ENCODE measurements around the gene SERINC5.

SERINC5 gene

DNA sequence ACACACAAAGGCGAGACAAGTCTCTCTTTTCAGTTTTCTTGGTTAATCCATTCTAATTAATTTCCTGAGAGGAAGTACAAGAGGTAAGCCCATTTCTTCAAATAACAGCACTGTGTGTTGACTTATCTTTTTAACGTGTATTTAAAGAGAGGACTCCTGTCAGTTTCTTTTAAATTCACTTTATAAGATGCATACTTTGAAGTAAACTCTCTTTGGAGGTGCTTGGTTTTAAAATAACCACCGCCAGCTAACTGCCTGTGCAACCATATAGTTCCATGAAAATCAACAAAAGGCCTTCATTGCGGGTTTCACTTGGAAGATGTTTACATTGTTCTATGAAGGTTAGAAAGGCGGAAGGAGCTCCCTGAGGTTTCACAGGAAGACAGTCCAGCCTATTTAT, 13.1 kb upstream of the SERINC5 start:
- no peak for TF ChIP-seq OSR1 (CRISPR knock-in tag; IDR thresholded peaks at IDR 0.05)
- no peak for TF ChIP-seq ARNTL (CRISPR knock-in tag; IDR thresholded peaks at IDR 0.05; ENCODE audit: borderline replicate concordance, low read depth)
- TF ChIP-seq ZFP30 (CRISPR knock-in tag; IDR thresholded peaks at IDR 0.05) = no peak
- no peak for TF ChIP-seq SNAI2 (CRISPR knock-in tag; IDR thresholded peaks at IDR 0.05)
- no peak for ATAC-seq

DNA sequence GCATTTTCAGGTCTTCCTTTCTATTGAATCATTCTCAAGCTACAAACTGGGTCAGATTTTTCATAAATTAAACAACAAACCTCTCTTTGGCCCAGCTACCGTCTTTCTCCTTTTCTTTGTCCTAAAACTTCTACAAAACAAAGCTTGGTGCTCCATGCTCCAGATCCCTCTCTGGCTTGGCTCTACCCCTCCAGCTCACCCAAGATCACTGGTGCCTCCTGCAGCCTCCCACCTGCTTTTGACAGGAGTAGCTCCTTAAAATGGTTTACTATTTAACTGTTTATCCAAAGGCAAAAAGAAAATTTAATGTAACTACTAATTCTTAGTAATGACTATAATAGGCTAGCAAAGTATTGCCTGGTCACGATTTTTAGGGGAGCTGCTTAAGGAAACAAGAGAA, 10.7 kb upstream of the SERINC5 start:
- no peak for ATAC-seq

DNA sequence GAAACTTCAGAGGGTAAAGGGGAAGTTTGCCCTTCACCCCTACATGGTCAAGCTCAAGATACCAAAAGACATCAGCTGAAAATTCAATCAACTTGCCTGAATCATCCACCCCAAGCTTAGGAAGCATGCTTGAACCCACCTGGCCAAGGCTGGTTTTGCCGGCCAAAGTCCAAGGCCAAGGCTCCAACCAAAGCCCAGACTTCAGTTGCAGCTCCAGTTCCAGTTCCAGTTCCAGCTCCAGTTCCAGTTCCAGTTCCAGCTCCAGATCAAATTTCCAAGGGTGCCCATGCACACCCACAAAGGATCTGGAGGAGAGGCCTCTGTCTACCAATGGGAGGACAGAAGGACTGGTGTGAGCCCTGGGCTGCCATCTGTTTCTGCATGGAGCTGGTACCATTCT, 4.6 kb upstream of the SERINC5 start:
- ATAC-seq = no peak
- TF ChIP-seq ZFP30 (CRISPR knock-in tag; IDR thresholded peaks at IDR 0.05) (no peak), ZFP3 (CRISPR knock-in tag; IDR thresholded peaks at IDR 0.05) (no peak), SNAI2 (CRISPR knock-in tag; IDR thresholded peaks at IDR 0.05) (no peak), OSR1 (CRISPR knock-in tag; IDR thresholded peaks at IDR 0.05) (no peak), TOX (CRISPR knock-in tag; IDR thresholded peaks at IDR 0.05; ENCODE audit: borderline replicate concordance) (no peak), ISL1 (CRISPR knock-in tag; IDR thresholded peaks at IDR 0.05) (no peak), ZNF8 (CRISPR knock-in tag; IDR thresholded peaks at IDR 0.05) (no peak), TCF4 (CRISPR knock-in tag; IDR thresholded peaks at IDR 0.05; ENCODE audit: borderline replicate concordance) (no peak), PPARA (CRISPR knock-in tag; IDR thresholded peaks at IDR 0.05; ENCODE audit: borderline replicate concordance) (no peak), ESRRG (CRISPR knock-in tag; IDR thresholded peaks at IDR 0.05) (no peak), ZNF565 (CRISPR knock-in tag; conservative IDR thresholded peaks at IDR 0.05; ENCODE audit: low read depth) (no peak)
- TF ChIP-seq, protein P1, sequence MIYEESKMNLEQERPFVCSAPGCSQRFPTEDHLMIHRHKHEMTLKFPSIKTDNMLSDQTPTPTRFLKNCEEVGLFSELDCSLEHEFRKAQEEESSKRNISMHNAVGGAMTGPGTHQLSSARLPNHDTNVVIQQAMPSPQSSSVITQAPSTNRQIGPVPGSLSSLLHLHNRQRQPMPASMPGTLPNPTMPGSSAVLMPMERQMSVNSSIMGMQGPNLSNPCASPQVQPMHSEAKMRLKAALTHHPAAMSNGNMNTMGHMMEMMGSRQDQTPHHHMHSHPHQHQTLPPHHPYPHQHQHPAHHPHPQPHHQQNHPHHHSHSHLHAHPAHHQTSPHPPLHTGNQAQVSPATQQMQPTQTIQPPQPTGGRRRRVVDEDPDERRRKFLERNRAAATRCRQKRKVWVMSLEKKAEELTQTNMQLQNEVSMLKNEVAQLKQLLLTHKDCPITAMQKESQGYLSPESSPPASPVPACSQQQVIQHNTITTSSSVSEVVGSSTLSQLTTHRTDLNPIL (CRISPR knock-in tag; IDR thresholded peaks at IDR 0.05; ENCODE audit: low read depth) = no peak
- TF ChIP-seq, protein P2, sequence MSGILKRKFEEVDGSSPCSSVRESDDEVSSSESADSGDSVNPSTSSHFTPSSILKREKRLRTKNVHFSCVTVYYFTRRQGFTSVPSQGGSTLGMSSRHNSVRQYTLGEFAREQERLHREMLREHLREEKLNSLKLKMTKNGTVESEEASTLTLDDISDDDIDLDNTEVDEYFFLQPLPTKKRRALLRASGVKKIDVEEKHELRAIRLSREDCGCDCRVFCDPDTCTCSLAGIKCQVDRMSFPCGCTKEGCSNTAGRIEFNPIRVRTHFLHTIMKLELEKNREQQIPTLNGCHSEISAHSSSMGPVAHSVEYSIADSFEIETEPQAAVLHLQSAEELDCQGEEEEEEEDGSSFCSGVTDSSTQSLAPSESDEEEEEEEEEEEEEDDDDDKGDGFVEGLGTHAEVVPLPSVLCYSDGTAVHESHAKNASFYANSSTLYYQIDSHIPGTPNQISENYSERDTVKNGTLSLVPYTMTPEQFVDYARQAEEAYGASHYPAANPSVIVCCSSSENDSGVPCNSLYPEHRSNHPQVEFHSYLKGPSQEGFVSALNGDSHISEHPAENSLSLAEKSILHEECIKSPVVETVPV (CRISPR knock-in tag; IDR thresholded peaks at IDR 0.05) = no peak
- TF ChIP-seq, protein P3, sequence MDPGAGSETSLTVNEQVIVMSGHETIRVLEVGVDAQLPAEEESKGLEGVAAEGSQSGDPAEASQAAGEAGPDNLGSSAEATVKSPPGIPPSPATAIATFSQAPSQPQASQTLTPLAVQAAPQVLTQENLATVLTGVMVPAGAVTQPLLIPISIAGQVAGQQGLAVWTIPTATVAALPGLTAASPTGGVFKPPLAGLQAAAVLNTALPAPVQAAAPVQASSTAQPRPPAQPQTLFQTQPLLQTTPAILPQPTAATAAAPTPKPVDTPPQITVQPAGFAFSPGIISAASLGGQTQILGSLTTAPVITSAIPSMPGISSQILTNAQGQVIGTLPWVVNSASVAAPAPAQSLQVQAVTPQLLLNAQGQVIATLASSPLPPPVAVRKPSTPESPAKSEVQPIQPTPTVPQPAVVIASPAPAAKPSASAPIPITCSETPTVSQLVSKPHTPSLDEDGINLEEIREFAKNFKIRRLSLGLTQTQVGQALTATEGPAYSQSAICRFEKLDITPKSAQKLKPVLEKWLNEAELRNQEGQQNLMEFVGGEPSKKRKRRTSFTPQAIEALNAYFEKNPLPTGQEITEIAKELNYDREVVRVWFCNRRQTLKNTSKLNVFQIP (CRISPR knock-in tag; IDR thresholded peaks at IDR 0.05; ENCODE audit: borderline replicate concordance, low read depth) = no peak

More for the DNA sequence above, 10.7 kb upstream of the SERINC5 start:
- TF ChIP-seq, protein P2 (CRISPR knock-in tag; IDR thresholded peaks at IDR 0.05) = no peak
- TF ChIP-seq SNAI2 (CRISPR knock-in tag; IDR thresholded peaks at IDR 0.05) = no peak
- TF ChIP-seq PPARA (CRISPR knock-in tag; IDR thresholded peaks at IDR 0.05; ENCODE audit: borderline replicate concordance) = no peak
- TF ChIP-seq ZC3H10 (CRISPR knock-in tag; IDR thresholded peaks at IDR 0.05) = no peak
- TF ChIP-seq OSR1 (CRISPR knock-in tag; IDR thresholded peaks at IDR 0.05) = no peak
- TF ChIP-seq ESRRG (CRISPR knock-in tag; IDR thresholded peaks at IDR 0.05) = no peak
- TF ChIP-seq ZNF8 (CRISPR knock-in tag; IDR thresholded peaks at IDR 0.05) = no peak
- TF ChIP-seq, protein P1 (CRISPR knock-in tag; IDR thresholded peaks at IDR 0.05; ENCODE audit: low read depth) = no peak
- TF ChIP-seq CSDC2 (CRISPR knock-in tag; IDR thresholded peaks at IDR 0.05) = no peak
- TF ChIP-seq ARNTL (CRISPR knock-in tag; IDR thresholded peaks at IDR 0.05; ENCODE audit: borderline replicate concordance, low read depth) = no peak
- TF ChIP-seq TCF4 (CRISPR knock-in tag; IDR thresholded peaks at IDR 0.05; ENCODE audit: borderline replicate concordance) = no peak
- no peak for TF ChIP-seq ZFP30 (CRISPR knock-in tag; IDR thresholded peaks at IDR 0.05)
- TF ChIP-seq ZNF70 (CRISPR knock-in tag; IDR thresholded peaks at IDR 0.05) = no peak
- no peak for TF ChIP-seq ZFP3 (CRISPR knock-in tag; IDR thresholded peaks at IDR 0.05)
- TF ChIP-seq RARB (CRISPR knock-in tag; IDR thresholded peaks at IDR 0.05) = no peak
- no peak for TF ChIP-seq GLIS3 (CRISPR knock-in tag; IDR thresholded peaks at IDR 0.05)
- TF ChIP-seq ISL1 (CRISPR knock-in tag; IDR thresholded peaks at IDR 0.05) = no peak
- TF ChIP-seq, protein P4, sequence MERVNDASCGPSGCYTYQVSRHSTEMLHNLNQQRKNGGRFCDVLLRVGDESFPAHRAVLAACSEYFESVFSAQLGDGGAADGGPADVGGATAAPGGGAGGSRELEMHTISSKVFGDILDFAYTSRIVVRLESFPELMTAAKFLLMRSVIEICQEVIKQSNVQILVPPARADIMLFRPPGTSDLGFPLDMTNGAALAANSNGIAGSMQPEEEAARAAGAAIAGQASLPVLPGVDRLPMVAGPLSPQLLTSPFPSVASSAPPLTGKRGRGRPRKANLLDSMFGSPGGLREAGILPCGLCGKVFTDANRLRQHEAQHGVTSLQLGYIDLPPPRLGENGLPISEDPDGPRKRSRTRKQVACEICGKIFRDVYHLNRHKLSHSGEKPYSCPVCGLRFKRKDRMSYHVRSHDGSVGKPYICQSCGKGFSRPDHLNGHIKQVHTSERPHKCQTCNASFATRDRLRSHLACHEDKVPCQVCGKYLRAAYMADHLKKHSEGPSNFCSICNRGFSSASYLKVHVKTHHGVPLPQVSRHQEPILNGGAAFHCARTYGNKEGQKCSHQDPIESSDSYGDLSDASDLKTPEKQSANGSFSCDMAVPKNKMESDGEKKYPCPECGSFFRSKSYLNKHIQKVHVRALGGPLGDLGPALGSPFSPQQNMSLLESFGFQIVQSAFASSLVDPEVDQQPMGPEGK (CRISPR knock-in tag; IDR thresholded peaks at IDR 0.05; ENCODE audit: borderline replicate concordance) = no peak
- TF ChIP-seq ZNF565 (CRISPR knock-in tag; conservative IDR thresholded peaks at IDR 0.05; ENCODE audit: low read depth) = no peak
- TF ChIP-seq, protein P5, sequence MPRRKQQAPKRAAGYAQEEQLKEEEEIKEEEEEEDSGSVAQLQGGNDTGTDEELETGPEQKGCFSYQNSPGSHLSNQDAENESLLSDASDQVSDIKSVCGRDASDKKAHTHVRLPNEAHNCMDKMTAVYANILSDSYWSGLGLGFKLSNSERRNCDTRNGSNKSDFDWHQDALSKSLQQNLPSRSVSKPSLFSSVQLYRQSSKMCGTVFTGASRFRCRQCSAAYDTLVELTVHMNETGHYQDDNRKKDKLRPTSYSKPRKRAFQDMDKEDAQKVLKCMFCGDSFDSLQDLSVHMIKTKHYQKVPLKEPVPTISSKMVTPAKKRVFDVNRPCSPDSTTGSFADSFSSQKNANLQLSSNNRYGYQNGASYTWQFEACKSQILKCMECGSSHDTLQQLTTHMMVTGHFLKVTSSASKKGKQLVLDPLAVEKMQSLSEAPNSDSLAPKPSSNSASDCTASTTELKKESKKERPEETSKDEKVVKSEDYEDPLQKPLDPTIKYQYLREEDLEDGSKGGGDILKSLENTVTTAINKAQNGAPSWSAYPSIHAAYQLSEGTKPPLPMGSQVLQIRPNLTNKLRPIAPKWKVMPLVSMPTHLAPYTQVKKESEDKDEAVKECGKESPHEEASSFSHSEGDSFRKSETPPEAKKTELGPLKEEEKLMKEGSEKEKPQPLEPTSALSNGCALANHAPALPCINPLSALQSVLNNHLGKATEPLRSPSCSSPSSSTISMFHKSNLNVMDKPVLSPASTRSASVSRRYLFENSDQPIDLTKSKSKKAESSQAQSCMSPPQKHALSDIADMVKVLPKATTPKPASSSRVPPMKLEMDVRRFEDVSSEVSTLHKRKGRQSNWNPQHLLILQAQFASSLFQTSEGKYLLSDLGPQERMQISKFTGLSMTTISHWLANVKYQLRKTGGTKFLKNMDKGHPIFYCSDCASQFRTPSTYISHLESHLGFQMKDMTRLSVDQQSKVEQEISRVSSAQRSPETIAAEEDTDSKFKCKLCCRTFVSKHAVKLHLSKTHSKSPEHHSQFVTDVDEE (CRISPR knock-in tag; IDR thresholded peaks at IDR 0.05) = no peak

Measured in SK-N-SH treated with all-trans-retinoic acid at 6 μM for 48 hours (cell line).